HG03571 (cell line): ENCODE measurements around the gene RCAN1.

ENCODE experiments used
- ATAC-seq: cut with Tn5 transposase; IDR thresholded peaks from one replicate; pipeline ENCODE4 v1.9.1; 2021; ENCODE audit not compliant: unreplicated experiment

RCAN1 gene

GRCh38 chr21:34614628-34615486 is at the start of gene RCAN1:
TSS of gene RCAN1 (minus strand) at chr21:34615113. CDS start at chr21:34615011, 102 bp downstream.
- ATAC-seq, result peak; percentile 94

- no peak for ATAC-seq
These were observed 46.9 kb upstream of the RCAN1 start for GRCh38 chr21:34661848-34662247.

- ATAC-seq, result no peak
These were observed 38.6 kb upstream of the RCAN1 start for GRCh38 chr21:34653522-34653921.

- ATAC-seq, result no peak
These were observed 36.7 kb upstream of the RCAN1 start for GRCh38 chr21:34651642-34652041.

- ATAC-seq, result no peak
These were observed 36.0 kb upstream of the RCAN1 start for GRCh38 chr21:34650861-34651431.

GRCh38 chr21:34649400-34649799 is 34.5 kb upstream of the RCAN1 start:
- ATAC-seq, result no peak

GRCh38 chr21:34648739-34649297 is 33.9 kb upstream of the RCAN1 start:
- ATAC-seq, result no peak

GRCh38 chr21:34647555-34647954 is 32.6 kb upstream of the RCAN1 start:
- ATAC-seq, result no peak

GRCh38 chr21:34644825-34645224 is 29.9 kb upstream of the RCAN1 start:
- ATAC-seq, result no peak

- peak; percentile 69 for ATAC-seq
These were observed 27.5 kb upstream of the RCAN1 start for GRCh38 chr21:34642211-34643075.

- no peak for ATAC-seq
These were observed 25.9 kb upstream of the RCAN1 start for GRCh38 chr21:34640858-34641257.

- peak; percentile 40 for ATAC-seq
These were observed 25.2 kb upstream of the RCAN1 start for GRCh38 chr21:34639882-34640788.

- no peak for ATAC-seq
These were observed 24.3 kb upstream of the RCAN1 start for GRCh38 chr21:34639250-34639649.

GRCh38 chr21:34636961-34637360 is 22.0 kb upstream of the RCAN1 start:
- no peak for ATAC-seq

GRCh38 chr21:34635307-34635706 is 20.4 kb upstream of the RCAN1 start:
- no peak for ATAC-seq

GRCh38 chr21:34632498-34632897 is 17.6 kb upstream of the RCAN1 start:
- no peak for ATAC-seq

- no peak for ATAC-seq
These were observed 15.7 kb upstream of the RCAN1 start for GRCh38 chr21:34630536-34631143.

- no peak for ATAC-seq
These were observed 11.2 kb upstream of the RCAN1 start for GRCh38 chr21:34626131-34626530.

GRCh38 chr21:34625030-34625593 is 10.2 kb upstream of the RCAN1 start:
- ATAC-seq, result no peak
